ENCODE data around the gene RIC3. TPM values are rescaled to one million over a fixed set of nuclear protein-coding genes. Genes with fewer than 3 reads are reported as not detected.

RIC3 gene, protein sequence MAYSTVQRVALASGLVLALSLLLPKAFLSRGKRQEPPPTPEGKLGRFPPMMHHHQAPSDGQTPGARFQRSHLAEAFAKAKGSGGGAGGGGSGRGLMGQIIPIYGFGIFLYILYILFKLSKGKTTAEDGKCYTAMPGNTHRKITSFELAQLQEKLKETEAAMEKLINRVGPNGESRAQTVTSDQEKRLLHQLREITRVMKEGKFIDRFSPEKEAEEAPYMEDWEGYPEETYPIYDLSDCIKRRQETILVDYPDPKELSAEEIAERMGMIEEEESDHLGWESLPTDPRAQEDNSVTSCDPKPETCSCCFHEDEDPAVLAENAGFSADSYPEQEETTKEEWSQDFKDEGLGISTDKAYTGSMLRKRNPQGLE
- total RNA-seq = 0.52 TPM

DNA sequence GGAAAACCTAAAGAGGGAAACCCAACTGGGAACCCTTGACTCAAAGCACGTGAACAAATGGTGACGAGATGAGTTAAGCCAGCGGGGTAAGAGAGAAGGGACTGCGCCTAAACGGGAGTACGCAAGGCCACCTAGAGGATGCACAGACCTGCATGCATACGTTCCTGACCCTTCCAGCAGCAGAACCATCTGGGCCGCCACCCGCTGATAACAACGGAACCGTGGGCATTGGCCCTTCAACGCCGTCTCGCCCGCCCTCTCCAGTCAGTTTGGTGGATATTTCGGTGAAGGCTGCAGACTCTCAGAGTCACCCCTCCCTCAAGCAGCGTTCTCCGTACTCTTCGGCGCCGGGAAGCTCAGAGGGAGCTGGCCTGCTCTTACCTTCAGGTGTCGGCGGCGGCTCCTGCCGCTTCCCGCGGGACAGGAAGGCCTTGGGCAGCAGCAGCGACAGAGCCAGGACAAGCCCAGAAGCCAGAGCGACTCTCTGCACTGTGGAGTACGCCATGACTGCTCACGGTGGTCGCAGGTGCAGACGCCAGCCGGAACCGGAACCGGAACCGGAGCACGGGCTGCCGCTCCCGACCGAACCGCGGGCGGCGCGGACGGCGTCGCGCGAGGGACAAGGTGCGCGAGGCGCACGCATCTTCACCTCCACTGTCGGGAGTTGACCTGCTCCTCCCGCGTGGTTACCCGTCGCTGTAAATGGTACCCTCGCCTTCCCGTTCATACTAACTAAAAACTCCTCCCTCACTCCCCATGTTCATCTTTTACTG, at the start of gene RIC3:
TSS of gene RIC3 (minus strand) at position 541 of the 773 bp plus-strand sequence. CDS start at position 505, 36 bp downstream.
- Histone ChIP-seq H3K27ac (ENCODE audit: low read depth, low read length) (no peak within 1 kb of the TSS), H3K27me3 (ENCODE audit: control insufficient read depth in 3 of 3, insufficient read depth in 3 of 3, low read length in 3 of 3) (peaks cover 6 to 16% (median 9%) of the 10 kb centered on the region in 3 donors), H3K4me1 (ENCODE audit: control insufficient read depth in 3 of 3, insufficient read depth in 3 of 3, low read length in 3 of 3) (peaks cover 6 to 9% (median 8%) of the 10 kb centered on the region in 3 donors), H3K9me3 (ENCODE audit: control insufficient read depth in 3 of 3, low read length in 3 of 3) (no peaks in the 10 kb centered on the region), H3K9ac (ENCODE audit: low read depth in 1 of 3, low read length in 3 of 3) (peak within 1 kb of the TSS; percentile 27 to 86 (median 77)), H3K4me3 (ENCODE audit: low read length in 3 of 3) (peak within 1 kb of the TSS; percentile 70 to 92 (median 90)), H3K36me3 (ENCODE audit: control insufficient read depth in 3 of 3, insufficient read depth in 3 of 3, low read length in 3 of 3) (no peaks in the 10 kb centered on the region)

GRCh38 chr11:8218409-8218808, 49.6 kb upstream of the RIC3 start:
- no peak overlapping the region for H3K9ac ChIP-seq (ENCODE audit: low read depth in 1 of 3, low read length in 3 of 3)
- no peaks in the 10 kb centered on the region for H3K4me1 ChIP-seq (ENCODE audit: control insufficient read depth in 3 of 3, insufficient read depth in 3 of 3, low read length in 3 of 3)
- no peak overlapping the region for H3K4me3 ChIP-seq (ENCODE audit: low read length in 3 of 3)
- peaks cover 0 to 2% (median 0%) of the 10 kb centered on the region in 3 donors for H3K36me3 ChIP-seq (ENCODE audit: control insufficient read depth in 3 of 3, insufficient read depth in 3 of 3, low read length in 3 of 3)
- H3K9me3 ChIP-seq (ENCODE audit: control insufficient read depth in 3 of 3, low read length in 3 of 3) = no peaks in the 10 kb centered on the region
- peaks cover 0 to 13% (median 2%) of the 10 kb centered on the region in 3 donors for H3K27me3 ChIP-seq (ENCODE audit: control insufficient read depth in 3 of 3, insufficient read depth in 3 of 3, low read length in 3 of 3)
- no peak overlapping the region for H3K27ac ChIP-seq (ENCODE audit: low read depth, low read length)

GRCh38 chr11:8217926-8218325, 49.1 kb upstream of the RIC3 start:
- H3K27me3 ChIP-seq (ENCODE audit: control insufficient read depth in 3 of 3, insufficient read depth in 3 of 3, low read length in 3 of 3) = peaks cover 0 to 13% (median 2%) of the 10 kb centered on the region in 3 donors
- no peaks in the 10 kb centered on the region for H3K9me3 ChIP-seq (ENCODE audit: control insufficient read depth in 3 of 3, low read length in 3 of 3)
- peaks cover 0 to 2% (median 0%) of the 10 kb centered on the region in 3 donors for H3K36me3 ChIP-seq (ENCODE audit: control insufficient read depth in 3 of 3, insufficient read depth in 3 of 3, low read length in 3 of 3)
- H3K4me1 ChIP-seq (ENCODE audit: control insufficient read depth in 3 of 3, insufficient read depth in 3 of 3, low read length in 3 of 3) = no peaks in the 10 kb centered on the region
- no peak overlapping the region for H3K4me3 ChIP-seq (ENCODE audit: low read length in 3 of 3)
- H3K27ac ChIP-seq (ENCODE audit: low read depth, low read length) = no peak overlapping the region
- no peak overlapping the region for H3K9ac ChIP-seq (ENCODE audit: low read depth in 1 of 3, low read length in 3 of 3)

DNA sequence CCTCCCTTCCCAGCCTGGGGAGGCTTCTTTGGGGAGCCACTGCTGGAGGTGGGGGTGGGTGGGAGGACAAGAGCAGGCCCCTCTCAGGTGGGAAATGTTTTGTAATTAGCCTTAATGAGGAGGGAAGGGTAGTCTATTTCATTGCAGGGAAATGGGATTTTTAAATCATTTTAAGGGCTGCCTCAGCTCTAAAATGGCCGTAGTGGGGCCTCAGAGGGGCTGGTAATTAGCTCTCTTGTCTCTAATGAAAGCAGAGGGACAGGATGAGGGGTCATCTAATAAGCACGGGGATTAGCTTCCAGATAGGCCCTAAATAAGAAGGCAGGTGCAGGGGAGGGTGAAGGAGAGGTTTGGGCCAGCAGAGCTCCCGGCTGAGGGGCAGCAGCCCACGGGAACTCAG, 48.3 kb upstream of the RIC3 start:
- peaks cover 0 to 2% (median 0%) of the 10 kb centered on the region in 3 donors for H3K36me3 ChIP-seq (ENCODE audit: control insufficient read depth in 3 of 3, insufficient read depth in 3 of 3, low read length in 3 of 3)
- peaks cover 0 to 13% (median 2%) of the 10 kb centered on the region in 3 donors for H3K27me3 ChIP-seq (ENCODE audit: control insufficient read depth in 3 of 3, insufficient read depth in 3 of 3, low read length in 3 of 3)
- H3K4me3 ChIP-seq (ENCODE audit: low read length in 3 of 3) = no peak overlapping the region
- no peak overlapping the region for H3K27ac ChIP-seq (ENCODE audit: low read depth, low read length)
- no peaks in the 10 kb centered on the region for H3K4me1 ChIP-seq (ENCODE audit: control insufficient read depth in 3 of 3, insufficient read depth in 3 of 3, low read length in 3 of 3)
- H3K9ac ChIP-seq (ENCODE audit: low read depth in 1 of 3, low read length in 3 of 3) = no peak overlapping the region
- no peaks in the 10 kb centered on the region for H3K9me3 ChIP-seq (ENCODE audit: control insufficient read depth in 3 of 3, low read length in 3 of 3)

GRCh38 chr11:8213376-8213775, 44.6 kb upstream of the RIC3 start:
- Histone ChIP-seq H3K4me1 (ENCODE audit: control insufficient read depth in 3 of 3, insufficient read depth in 3 of 3, low read length in 3 of 3) (no peaks in the 10 kb centered on the region), H3K27me3 (ENCODE audit: control insufficient read depth in 3 of 3, insufficient read depth in 3 of 3, low read length in 3 of 3) (peaks cover 8 to 17% (median 14%) of the 10 kb centered on the region in 3 donors), H3K27ac (ENCODE audit: low read depth, low read length) (no peak overlapping the region), H3K9me3 (ENCODE audit: control insufficient read depth in 3 of 3, low read length in 3 of 3) (no peaks in the 10 kb centered on the region), H3K4me3 (ENCODE audit: low read length in 3 of 3) (no peak overlapping the region), H3K36me3 (ENCODE audit: control insufficient read depth in 3 of 3, insufficient read depth in 3 of 3, low read length in 3 of 3) (no peaks in the 10 kb centered on the region), H3K9ac (ENCODE audit: low read depth in 1 of 3, low read length in 3 of 3) (no peak overlapping the region)

DNA sequence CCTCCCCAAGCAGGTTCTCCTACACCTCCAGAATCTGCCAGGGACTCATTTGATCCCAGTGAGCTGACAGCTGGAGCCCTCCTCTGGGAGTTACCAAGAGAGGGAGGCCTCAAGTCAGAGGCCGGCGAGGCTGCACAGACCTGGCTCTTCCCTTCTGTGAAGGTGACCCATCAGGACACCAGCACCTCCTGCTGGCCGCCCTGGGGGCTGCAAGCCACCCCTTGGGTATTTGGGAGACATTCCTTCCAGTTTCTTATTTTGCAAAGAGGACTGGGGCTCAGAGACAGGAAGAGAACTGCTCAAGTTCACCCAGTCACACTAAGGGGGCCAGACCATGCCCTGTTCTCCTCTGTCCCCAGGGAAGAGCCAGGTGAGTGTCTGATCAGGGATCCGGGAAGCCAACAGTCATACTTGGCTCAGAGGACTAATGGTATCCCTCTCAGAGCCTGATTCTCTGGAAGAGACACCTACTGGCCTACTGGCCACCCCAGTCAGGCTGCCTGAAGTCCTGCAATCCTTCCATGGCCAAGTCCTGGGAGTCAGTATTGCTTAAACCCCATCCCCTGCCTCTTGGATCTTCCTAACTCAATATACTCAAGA, 40.5 kb upstream of the RIC3 start:
- Histone ChIP-seq H3K27ac (ENCODE audit: low read depth, low read length) (no peak overlapping the region), H3K36me3 (ENCODE audit: control insufficient read depth in 3 of 3, insufficient read depth in 3 of 3, low read length in 3 of 3) (no peaks in the 10 kb centered on the region), H3K9ac (ENCODE audit: low read depth in 1 of 3, low read length in 3 of 3) (no peak overlapping the region), H3K4me3 (ENCODE audit: low read length in 3 of 3) (no peak overlapping the region), H3K4me1 (ENCODE audit: control insufficient read depth in 3 of 3, insufficient read depth in 3 of 3, low read length in 3 of 3) (peaks cover 0 to 2% (median 2%) of the 10 kb centered on the region in 3 donors), H3K27me3 (ENCODE audit: control insufficient read depth in 3 of 3, insufficient read depth in 3 of 3, low read length in 3 of 3) (peaks cover 15 to 26% (median 16%) of the 10 kb centered on the region in 3 donors), H3K9me3 (ENCODE audit: control insufficient read depth in 3 of 3, low read length in 3 of 3) (no peaks in the 10 kb centered on the region)

DNA sequence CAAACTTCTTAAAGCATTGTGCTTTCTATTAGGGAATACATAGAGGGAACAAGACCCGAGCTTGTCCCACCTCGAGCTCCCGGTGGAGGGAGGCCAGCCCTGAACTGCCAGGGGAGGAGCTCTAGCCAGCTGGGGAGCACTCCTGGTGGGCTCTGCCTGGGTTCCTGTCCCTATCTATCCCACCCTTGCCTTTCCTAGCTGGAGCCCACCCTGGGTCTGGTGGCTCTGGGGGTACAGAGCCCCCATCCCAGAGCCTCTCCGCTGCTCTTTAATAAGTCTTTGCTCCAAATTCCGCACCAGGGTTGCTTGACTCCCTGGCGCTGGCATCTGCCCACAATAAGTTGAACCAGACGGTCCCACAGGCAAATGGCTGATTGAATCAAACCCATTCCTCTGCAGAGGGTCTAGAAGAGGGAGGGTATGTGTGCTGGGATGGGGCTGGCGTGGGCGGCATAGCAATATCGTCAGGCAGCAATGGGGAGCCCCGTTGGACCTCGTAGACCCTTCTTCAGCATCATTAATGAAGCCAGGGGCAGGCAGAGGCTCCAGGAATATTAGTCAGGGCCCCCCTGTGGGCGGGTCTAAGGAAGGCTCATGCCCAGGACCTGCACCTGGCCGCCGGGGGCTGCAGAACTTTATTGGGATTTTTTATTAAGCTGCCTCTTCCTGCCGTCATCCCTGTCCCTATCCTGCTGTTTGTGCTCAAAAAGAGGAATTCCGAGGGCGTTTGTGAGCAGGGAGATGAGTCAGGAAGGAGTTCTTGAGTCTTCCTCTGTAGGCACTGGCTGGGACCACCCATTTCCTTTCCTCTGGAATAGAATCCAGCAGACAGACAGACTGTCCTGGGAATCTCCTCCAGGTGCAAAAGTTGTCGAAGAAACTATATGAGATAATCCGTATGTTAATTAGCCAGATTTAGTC, 38.5 kb upstream of the RIC3 start:
- H3K4me3 ChIP-seq (ENCODE audit: low read length in 3 of 3) = no peak overlapping the region
- H3K9ac ChIP-seq (ENCODE audit: low read depth in 1 of 3, low read length in 3 of 3) = no peak overlapping the region
- no peaks in the 10 kb centered on the region for H3K36me3 ChIP-seq (ENCODE audit: control insufficient read depth in 3 of 3, insufficient read depth in 3 of 3, low read length in 3 of 3)

DNA sequence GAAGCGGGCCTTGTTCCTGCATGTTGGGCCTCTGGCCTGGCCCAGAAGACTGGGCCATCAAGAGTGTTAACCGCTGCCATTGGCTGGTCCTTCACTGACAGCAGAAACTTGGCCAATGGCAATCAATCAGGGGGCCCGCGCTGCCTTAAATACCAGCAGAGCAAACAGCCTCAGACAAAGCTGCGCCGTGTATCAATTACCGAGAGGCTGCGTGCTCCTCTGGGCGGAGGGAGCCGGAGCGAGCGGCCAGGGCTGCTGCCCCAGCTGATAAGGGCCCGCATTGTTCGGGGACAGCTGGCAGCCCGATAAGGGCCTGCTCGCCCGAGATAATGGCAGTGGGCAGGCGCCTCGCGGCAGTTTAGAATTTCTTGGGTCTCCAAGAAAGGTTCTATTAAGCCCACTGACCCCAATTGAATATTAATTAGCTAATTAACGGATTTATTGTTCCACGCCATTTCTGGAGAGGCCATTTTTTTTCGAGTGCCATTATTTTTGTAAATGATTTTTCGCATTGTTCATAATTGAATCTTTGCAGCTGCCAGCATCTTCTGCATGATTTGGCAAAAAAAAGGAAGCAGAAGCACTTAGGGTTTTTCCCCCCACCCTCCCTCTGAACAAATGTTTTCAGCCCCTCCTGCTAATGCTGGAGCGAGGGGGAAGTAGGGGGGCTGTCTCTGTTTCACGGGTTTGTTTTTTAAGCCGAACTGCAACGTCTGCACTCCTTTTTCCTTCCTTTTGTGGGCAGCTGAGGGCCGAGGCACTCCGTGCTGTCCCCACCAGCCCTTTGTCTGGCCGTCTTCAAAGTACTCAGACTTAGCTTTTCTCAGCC, 37.6 kb upstream of the RIC3 start:
- no peak overlapping the region for H3K9ac ChIP-seq (ENCODE audit: low read depth in 1 of 3, low read length in 3 of 3)
- H3K27me3 ChIP-seq (ENCODE audit: control insufficient read depth in 3 of 3, insufficient read depth in 3 of 3, low read length in 3 of 3) = peaks cover 15 to 31% (median 19%) of the 10 kb centered on the region in 3 donors
- H3K36me3 ChIP-seq (ENCODE audit: control insufficient read depth in 3 of 3, insufficient read depth in 3 of 3, low read length in 3 of 3) = no peaks in the 10 kb centered on the region
- H3K27ac ChIP-seq (ENCODE audit: low read depth, low read length) = peak overlapping the region; percentile 66
- H3K4me3 ChIP-seq (ENCODE audit: low read length in 3 of 3) = peak overlapping the region in 1 of 3 donors; percentile 6
- peaks cover 2 to 4% (median 2%) of the 10 kb centered on the region in 3 donors for H3K4me1 ChIP-seq (ENCODE audit: control insufficient read depth in 3 of 3, insufficient read depth in 3 of 3, low read length in 3 of 3)
- no peaks in the 10 kb centered on the region for H3K9me3 ChIP-seq (ENCODE audit: control insufficient read depth in 3 of 3, low read length in 3 of 3)

More for the DNA sequence above, 38.5 kb upstream of the RIC3 start:
- Histone ChIP-seq H3K9me3 (ENCODE audit: control insufficient read depth in 3 of 3, low read length in 3 of 3) (no peaks in the 10 kb centered on the region), H3K27me3 (ENCODE audit: control insufficient read depth in 3 of 3, insufficient read depth in 3 of 3, low read length in 3 of 3) (peaks cover 15 to 32% (median 18%) of the 10 kb centered on the region in 3 donors), H3K27ac (ENCODE audit: low read depth, low read length) (peak overlapping the region; percentile 66), H3K4me1 (ENCODE audit: control insufficient read depth in 3 of 3, insufficient read depth in 3 of 3, low read length in 3 of 3) (peaks cover 2 to 4% (median 2%) of the 10 kb centered on the region in 3 donors)

Data from skeletal muscle tissue (tissue), 4 donors.